HG03442 (cell line): ENCODE data around the gene MYO5A.
"Not testable (repeated sequence)": the region's sequence is repeated elsewhere in the genome, so short reads cannot be mapped to it uniquely, and the experiment has no call there.

Experiments
- ATAC-seq: cut with Tn5 transposase; IDR thresholded peaks from one replicate; pipeline ENCODE4 v1.9.1; 2021; ENCODE audit warnings: mild to moderate bottlenecking, moderate library complexity; ENCODE audit not compliant: unreplicated experiment

The MYO5A gene

GRCh38 chr15:52294881-52295420, 233.7 kb downstream of the MYO5A start:
- no peak for ATAC-seq

- ATAC-seq: no peak
These were observed 235.8 kb downstream of the MYO5A start for GRCh38 chr15:52292780-52293392.

GRCh38 chr15:52291204-52291603, 237.5 kb downstream of the MYO5A start:
- no peak for ATAC-seq

- no peak for ATAC-seq
These were observed 237.9 kb downstream of the MYO5A start for GRCh38 chr15:52290800-52291199.

GRCh38 chr15:52290329-52290728, 238.4 kb downstream of the MYO5A start:
- ATAC-seq: no peak

GRCh38 chr15:52289629-52290081, 239.0 kb downstream of the MYO5A start:
- ATAC-seq: no peak

- ATAC-seq: no peak
These were observed 239.7 kb downstream of the MYO5A start for GRCh38 chr15:52288986-52289385.

GRCh38 chr15:52288051-52288942, 240.4 kb downstream of the MYO5A start:
- no peak for ATAC-seq

- ATAC-seq: no peak
These were observed 241.6 kb downstream of the MYO5A start for GRCh38 chr15:52287114-52287513.

- ATAC-seq: not testable (repeated sequence)
These were observed 242.7 kb downstream of the MYO5A start for GRCh38 chr15:52285941-52286340.

- no peak for ATAC-seq
These were observed 244.5 kb downstream of the MYO5A start for GRCh38 chr15:52284164-52284563.

GRCh38 chr15:52283281-52283680, 245.4 kb downstream of the MYO5A start:
- no peak for ATAC-seq

GRCh38 chr15:52282418-52282817, 246.3 kb downstream of the MYO5A start:
- no peak for ATAC-seq

GRCh38 chr15:52281085-52282035, 247.3 kb downstream of the MYO5A start:
- no peak for ATAC-seq

GRCh38 chr15:52280326-52281084, 248.2 kb downstream of the MYO5A start:
- no peak for ATAC-seq

GRCh38 chr15:52278636-52279367, 249.9 kb downstream of the MYO5A start:
- no peak for ATAC-seq

- ATAC-seq: no peak
These were observed 250.5 kb downstream of the MYO5A start for GRCh38 chr15:52278135-52278534.

GRCh38 chr15:52277575-52277974, 251.1 kb downstream of the MYO5A start:
- no peak for ATAC-seq

GRCh38 chr15:52276256-52276770, 252.4 kb downstream of the MYO5A start:
- no peak for ATAC-seq
